Trophoblast cell (in vitro differentiated cells and primary cell): ENCODE data around the gene KIF1B.
A peak's percentile ranks its signal among the peaks of the same experiment; 100 is the strongest.
"Not testable (repeated sequence)": the region's sequence is repeated elsewhere in the genome, so short reads cannot be mapped to it uniquely, and the experiment has no call there.

ENCODE experiments used
- DNase-seq, 2 donors: peaks; one replicate each; pipeline ENCODE4 v3.0.0-alpha.2; 2016
- H2AFZ ChIP-seq: 2 replicates; pipeline ENCODE4 v1.6.1; 2013; ENCODE audit warnings: low read length, moderate library complexity, mild to moderate bottlenecking; ENCODE audit not compliant: insufficient read depth, poor library complexity
- H2AK5ac ChIP-seq: 2 replicates; pipeline ENCODE4 v1.6.1; 2013; ENCODE audit warnings: mild to moderate bottlenecking, low read length
- H2BK120ac ChIP-seq: 2 replicates; pipeline ENCODE4 v1.6.1; 2013; ENCODE audit warnings: low read length, mild to moderate bottlenecking, moderate library complexity; ENCODE audit not compliant: insufficient read depth, poor library complexity
- H2BK12ac ChIP-seq: 2 replicates; pipeline ENCODE4 v1.6.1; 2013; ENCODE audit warnings: mild to moderate bottlenecking, low read length, moderate library complexity
- H2BK5ac ChIP-seq: 2 replicates; pipeline ENCODE4 v1.6.1; 2013; ENCODE audit warnings: low read length, low read depth, moderate library complexity, mild to moderate bottlenecking; ENCODE audit not compliant: poor library complexity
- H3K14ac ChIP-seq: 2 replicates; pipeline ENCODE4 v1.6.1; 2013; ENCODE audit warnings: mild to moderate bottlenecking, low read length
- H3K18ac ChIP-seq: 2 replicates; pipeline ENCODE4 v1.6.1; 2013; ENCODE audit warnings: mild to moderate bottlenecking, low read length
- H3K23ac ChIP-seq: 2 replicates; pipeline ENCODE4 v1.6.1; 2013; ENCODE audit warnings: low read length
- H3K27ac ChIP-seq: 2 replicates; pipeline ENCODE4 v1.5.1; 2013; ENCODE audit warnings: low read depth, mild to moderate bottlenecking, inconsistent platforms, low read length, moderate library complexity
- H3K27me3 ChIP-seq: 2 replicates; pipeline ENCODE4 v1.6.1; 2013; ENCODE audit warnings: inconsistent platforms, mild to moderate bottlenecking, low read length, moderate library complexity; ENCODE audit not compliant: insufficient read depth
- H3K36me3 ChIP-seq, 2 experiments: 1 replicate in 1 of 2; 2 replicates in 1 of 2; pipeline ENCODE4 v1.6.1; 2013; ENCODE audit warnings: low read length in 2 of 2, mild to moderate bottlenecking in 2 of 2, moderate library complexity in 1 of 2; ENCODE audit not compliant: insufficient read depth in 2 of 2, control insufficient read depth in 1 of 2
- H3K4ac ChIP-seq: 2 replicates; pipeline ENCODE4 v1.6.1; 2013; ENCODE audit warnings: low read depth, mild to moderate bottlenecking, low read length, moderate library complexity
- H3K4me1 ChIP-seq, 2 experiments: 1 replicate in 1 of 2; 2 replicates in 1 of 2; pipeline ENCODE4 v1.6.1; 2013; ENCODE audit warnings: low read length in 2 of 2, mild to moderate bottlenecking in 2 of 2, moderate library complexity in 1 of 2; ENCODE audit not compliant: insufficient read depth in 2 of 2, control insufficient read depth in 1 of 2
- H3K4me2 ChIP-seq: 2 replicates; pipeline ENCODE4 v1.6.1; 2013; ENCODE audit warnings: inconsistent platforms, mild to moderate bottlenecking, low read length, moderate library complexity
- H3K4me3 ChIP-seq: 2 replicates; pipeline ENCODE4 v1.5.1; 2013; ENCODE audit warnings: mild to moderate bottlenecking, low read depth, low read length, inconsistent platforms
- H3K79me1 ChIP-seq: one replicate; pipeline ENCODE4 v1.6.1; 2013; ENCODE audit warnings: low read length
- H3K79me2 ChIP-seq: 2 replicates; pipeline ENCODE4 v1.6.1; 2013; ENCODE audit warnings: low read length, mild to moderate bottlenecking; ENCODE audit not compliant: control insufficient read depth, insufficient read depth, poor library complexity
- H3K9ac ChIP-seq: 2 replicates; pipeline ENCODE4 v1.6.1; 2013; ENCODE audit warnings: mild to moderate bottlenecking, low read length
- H3K9me3 ChIP-seq: 2 replicates; pipeline ENCODE4 v1.6.1; 2013; ENCODE audit warnings: low read depth, mild to moderate bottlenecking, control low read depth, inconsistent platforms, low read length; ENCODE audit not compliant: insufficient read depth
- H4K12ac ChIP-seq: 2 replicates; pipeline ENCODE4 v1.6.1; 2013; ENCODE audit warnings: low read depth, mild to moderate bottlenecking, low read length, moderate library complexity
- H4K8ac ChIP-seq: 2 replicates; pipeline ENCODE4 v1.6.1; 2013; ENCODE audit warnings: low read depth, mild to moderate bottlenecking, low read length, moderate library complexity
- H4K91ac ChIP-seq: one replicate; pipeline ENCODE4 v1.6.1; 2013; ENCODE audit warnings: low read depth, mild to moderate bottlenecking, low read length, moderate library complexity
- WGBS: extraction: QIAGEN DNeasy Blood & Tissue Kit; methylation state at CpG from one replicate; pipeline ENCODE4 v1.1.7; 2013; ENCODE audit warnings: missing lambda C conversion rate; ENCODE audit not compliant: insufficient read length, insufficient coverage; ENCODE audit errors: extremely low coverage; 5-methylcytosine and 5-hydroxymethylcytosine counted together

Gene KIF1B

GRCh38 chr1:10415967-10416366 lies 205.6 kb downstream of the KIF1B start:
- not testable (repeated sequence) for H3K27ac ChIP-seq, H4K91ac ChIP-seq, H2BK120ac ChIP-seq, H3K4ac ChIP-seq, H2AK5ac ChIP-seq, H2BK12ac ChIP-seq, H3K27me3 ChIP-seq, H2AFZ ChIP-seq, H3K4me3 ChIP-seq, H3K4me2 ChIP-seq, H3K18ac ChIP-seq, H3K4me1 ChIP-seq, H3K9me3 ChIP-seq, H4K8ac ChIP-seq, DNase-seq, H3K79me1 ChIP-seq, H2BK5ac ChIP-seq, H3K9ac ChIP-seq, H3K14ac ChIP-seq, H3K23ac ChIP-seq, H4K12ac ChIP-seq, H3K79me2 ChIP-seq
- no CpG with 5 or more reads among the region's 1 CpG for WGBS
- H3K36me3 ChIP-seq, result peaks cover 39 to 64% of the 10 kb centered on the region in 2 experiments

DNA sequence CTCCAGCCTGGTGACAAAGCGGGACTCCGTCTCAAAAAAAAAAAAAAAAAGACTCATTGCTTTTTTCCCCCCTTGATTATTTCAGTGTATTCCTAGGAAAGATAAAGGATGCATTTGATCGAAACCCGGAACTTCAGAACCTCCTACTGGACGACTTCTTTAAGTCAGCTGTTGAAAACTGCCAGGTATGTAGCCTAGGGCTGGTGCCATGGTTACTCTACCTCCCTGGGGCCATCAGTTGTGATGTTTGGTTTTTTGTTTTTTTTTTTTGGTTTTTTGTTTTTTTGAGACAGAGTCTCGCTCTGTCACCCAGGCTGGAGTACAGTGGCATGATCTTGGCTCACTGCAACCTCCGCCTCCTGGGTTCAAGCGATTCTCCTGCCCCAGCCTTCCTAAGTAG lies 208.4 kb downstream of the KIF1B start:
- not testable (repeated sequence) for H2AK5ac ChIP-seq, H3K4me3 ChIP-seq, H3K4ac ChIP-seq, H3K4me2 ChIP-seq, H3K79me2 ChIP-seq, H2BK120ac ChIP-seq, H4K12ac ChIP-seq, H3K23ac ChIP-seq, H2BK12ac ChIP-seq, H3K9ac ChIP-seq, H3K27ac ChIP-seq, H3K27me3 ChIP-seq, H3K79me1 ChIP-seq, H4K91ac ChIP-seq, H3K18ac ChIP-seq, H3K9me3 ChIP-seq, H2AFZ ChIP-seq, H3K4me1 ChIP-seq, H3K14ac ChIP-seq, H4K8ac ChIP-seq, H2BK5ac ChIP-seq
- DNase-seq, result peak; percentile 68 to 91
- H3K36me3 ChIP-seq, result peaks cover 30 to 52% of the 10 kb centered on the region in 2 experiments
- WGBS, result no CpG with 5 or more reads among the region's 8 CpGs

GRCh38 chr1:10419351-10419750 lies 209.0 kb downstream of the KIF1B start:
- H2BK12ac ChIP-seq, result no peak overlapping the region
- H3K27ac ChIP-seq, result no peak overlapping the region
- H3K9ac ChIP-seq, result no peak overlapping the region
- no peak overlapping the region for H3K4ac ChIP-seq
- H3K79me2 ChIP-seq, result no peaks in the 10 kb centered on the region
- H2AFZ ChIP-seq, result no peak overlapping the region
- H3K79me1 ChIP-seq, result no peaks in the 10 kb centered on the region
- H3K36me3 ChIP-seq, result peaks cover 28 to 50% of the 10 kb centered on the region in 2 experiments
- H3K27me3 ChIP-seq, result no peaks in the 10 kb centered on the region
- H2BK5ac ChIP-seq, result no peak overlapping the region
- no CpG with 5 or more reads among the region's 15 CpGs for WGBS
- DNase-seq, result no peak
- peaks cover 5% of the 10 kb centered on the region in 2 experiments for H3K4me1 ChIP-seq
- H4K91ac ChIP-seq, result no peak overlapping the region
- no peak overlapping the region for H4K12ac ChIP-seq
- H2BK120ac ChIP-seq, result no peak overlapping the region
- no peak overlapping the region for H3K4me3 ChIP-seq
- no peak overlapping the region for H3K23ac ChIP-seq
- H3K14ac ChIP-seq, result no peak overlapping the region
- H3K4me2 ChIP-seq, result no peak overlapping the region
- no peak overlapping the region for H4K8ac ChIP-seq
- H3K9me3 ChIP-seq, result peaks cover 2% of the 10 kb centered on the region
- no peak overlapping the region for H3K18ac ChIP-seq
- no peak overlapping the region for H2AK5ac ChIP-seq

DNA sequence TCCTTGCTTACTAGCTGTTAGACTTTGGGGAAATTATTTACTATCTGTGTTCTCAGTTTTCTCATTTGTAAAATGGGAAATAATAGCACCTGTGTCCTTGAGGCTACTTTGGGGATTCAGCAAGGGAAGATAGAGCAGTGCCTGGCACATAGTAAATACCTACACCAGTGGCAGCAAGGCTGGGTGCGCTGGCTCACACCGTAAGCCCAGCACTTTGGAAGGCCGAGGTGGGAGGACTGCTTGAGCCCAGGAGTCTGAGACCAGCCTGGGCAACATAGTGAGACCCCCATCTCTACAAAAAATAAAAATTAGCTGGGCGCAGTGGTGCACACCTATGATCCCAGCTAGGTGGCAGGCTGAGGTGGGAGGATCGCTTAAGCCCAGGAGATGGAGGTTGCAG lies 211.3 kb downstream of the KIF1B start:
- peaks cover 23 to 35% of the 10 kb centered on the region in 2 experiments for H3K36me3 ChIP-seq
- H3K79me2 ChIP-seq, result no peaks in the 10 kb centered on the region
- DNase-seq, result no peak
- H2AFZ ChIP-seq, result no peak overlapping the region
- WGBS, result no CpG with 5 or more reads among the region's 5 CpGs
- no peak overlapping the region for H2BK12ac ChIP-seq
- no peaks in the 10 kb centered on the region for H3K79me1 ChIP-seq
- no peak overlapping the region for H2BK5ac ChIP-seq
- no peak overlapping the region for H2BK120ac ChIP-seq
- H2AK5ac ChIP-seq, result no peak overlapping the region
- no peak overlapping the region for H3K23ac ChIP-seq
- no peak overlapping the region for H3K9ac ChIP-seq
- no peaks in the 10 kb centered on the region for H3K27me3 ChIP-seq
- no peak overlapping the region for H3K18ac ChIP-seq
- H3K4me2 ChIP-seq, result no peak overlapping the region
- no peak overlapping the region for H3K4ac ChIP-seq
- H3K4me3 ChIP-seq, result no peak overlapping the region
- H3K4me1 ChIP-seq, result no peaks in the 10 kb centered on the region
- H4K8ac ChIP-seq, result no peak overlapping the region
- H3K27ac ChIP-seq, result no peak overlapping the region
- H3K14ac ChIP-seq, result no peak overlapping the region
- H4K91ac ChIP-seq, result no peak overlapping the region
- peaks cover 2% of the 10 kb centered on the region for H3K9me3 ChIP-seq
- H4K12ac ChIP-seq, result no peak overlapping the region
